Urinary bladder (tissue), 4 donors: ENCODE results near the gene CLBA1. TPM values are rescaled to one million over a fixed set of nuclear protein-coding genes. Genes with fewer than 3 reads are reported as not detected.

Experiments used
- DNase-seq: peaks from one replicate; pipeline ENCODE4 v3.0.0-alpha.2; 2015; ENCODE audit errors: extremely low spot score
- H3K27ac ChIP-seq: one replicate; pipeline ENCODE4 v1.5.1; 2013; ENCODE audit warnings: low read depth, mild to moderate bottlenecking, moderate library complexity
- H3K36me3 ChIP-seq: one replicate; pipeline ENCODE4 v1.6.1; 2013; ENCODE audit warnings: mild to moderate bottlenecking, moderate library complexity; ENCODE audit not compliant: insufficient read depth
- H3K4me1 ChIP-seq: one replicate; pipeline ENCODE4 v1.6.1; 2013; ENCODE audit warnings: mild to moderate bottlenecking, moderate library complexity; ENCODE audit not compliant: insufficient read depth
- H3K4me3 ChIP-seq: one replicate; pipeline ENCODE4 v1.5.1; 2013; ENCODE audit warnings: low read depth, low read length
- WGBS: extraction: QIAGEN DNeasy Blood & Tissue Kit; methylation state at CpG from one replicate; pipeline ENCODE4 v1.1.7; 2013; 5-methylcytosine and 5-hydroxymethylcytosine counted together
- polyA plus RNA-seq: library from polyadenylated mRNA; stranded (reverse); fragments of 200-250 nt; gene quantifications from one replicate; pipeline ENCODE4 v1.2.3, GENCODE V29; 2013
- total RNA-seq: library from RNA; depleted of rRNA; stranded (reverse); fragments of >200 nt; gene quantifications from one replicate; pipeline ENCODE4 v1.2.3, GENCODE V29; 2014
- donor health status: healthy with polysubstance abuse.
- donor health status: healthy.

Gene CLBA1
- total and polyA plus RNA-seq, 2 donors = 4.7 to 10.1 TPM

- Histone ChIP-seq H3K4me3 (no peak overlapping the region), H3K36me3 (no peaks in the 10 kb centered on the region), H3K4me1 (peaks cover 3% of the 10 kb centered on the region), H3K27ac (no peak overlapping the region)
- 31% methylated on average over 21 of the region's 21 CpGs for WGBS
- DNase-seq = no peak
Observed at GRCh38 chr14:104968541-104969401, 16.8 kb upstream of the CLBA1 start.

GRCh38 chr14:104969741-104970230 lies 15.8 kb upstream of the CLBA1 start:
- H3K4me1 ChIP-seq = peaks cover 3% of the 10 kb centered on the region
- WGBS = 84% methylated on average over 10 of the region's 10 CpGs
- H3K27ac ChIP-seq = peak overlapping the region; percentile 64
- H3K4me3 ChIP-seq = peak overlapping the region; percentile 3
- no peaks in the 10 kb centered on the region for H3K36me3 ChIP-seq
- no peak for DNase-seq

- WGBS = 55% methylated on average over 19 of the region's 19 CpGs
- no peaks in the 10 kb centered on the region for H3K36me3 ChIP-seq
- H3K4me1 ChIP-seq = peaks cover 3% of the 10 kb centered on the region
- H3K27ac ChIP-seq = peak overlapping the region; percentile 64
- H3K4me3 ChIP-seq = peak overlapping the region; percentile 3
- no peak for DNase-seq
Observed at GRCh38 chr14:104970231-104971068, 15.1 kb upstream of the CLBA1 start.

- whole genome bisulfite sequencing = 93% methylated on average over 12 of the region's 12 CpGs
- Histone ChIP-seq H3K4me1 (peaks cover 3% of the 10 kb centered on the region), H3K4me3 (no peak overlapping the region), H3K36me3 (no peaks in the 10 kb centered on the region), H3K27ac (peak overlapping the region; percentile 46)
- no peak for DNase-seq
Observed at GRCh38 chr14:104971447-104972240, 13.9 kb upstream of the CLBA1 start.

GRCh38 chr14:104972301-104973134 lies 13.1 kb upstream of the CLBA1 start:
- WGBS = 49% methylated on average over 28 of the region's 28 CpGs
- H3K4me3 ChIP-seq = no peak overlapping the region

GRCh38 chr14:104973135-104973384 lies 12.5 kb upstream of the CLBA1 start:
- WGBS = 20% methylated on average over 12 of the region's 12 CpGs
- H3K4me3 ChIP-seq = no peak overlapping the region

More at GRCh38 chr14:104972301-104973134, 13.1 kb upstream of the CLBA1 start:
- no peaks in the 10 kb centered on the region for H3K36me3 ChIP-seq
- H3K27ac ChIP-seq = peak overlapping the region; percentile 87
- no peaks in the 10 kb centered on the region for H3K4me1 ChIP-seq
- no peak for DNase-seq

GRCh38 chr14:104973385-104974145 lies 12.0 kb upstream of the CLBA1 start:
- H3K4me3 ChIP-seq = no peak overlapping the region

More at GRCh38 chr14:104973135-104973384, 12.5 kb upstream of the CLBA1 start:
- H3K27ac ChIP-seq = peak overlapping the region; percentile 87
- no peaks in the 10 kb centered on the region for H3K4me1 ChIP-seq
- no peak for DNase-seq
- no peaks in the 10 kb centered on the region for H3K36me3 ChIP-seq

GRCh38 chr14:104974146-104974541 lies 11.4 kb upstream of the CLBA1 start:
- H3K27ac ChIP-seq = no peak overlapping the region
- H3K4me3 ChIP-seq = no peak overlapping the region
- no peaks in the 10 kb centered on the region for H3K4me1 ChIP-seq

More at GRCh38 chr14:104973385-104974145, 12.0 kb upstream of the CLBA1 start:
- 12% methylated on average over 23 of the region's 23 CpGs for WGBS
- DNase-seq = no peak
- no peaks in the 10 kb centered on the region for H3K4me1 ChIP-seq
- peak overlapping the region; percentile 75 for H3K27ac ChIP-seq
- no peaks in the 10 kb centered on the region for H3K36me3 ChIP-seq

GRCh38 chr14:104974665-104975390 lies 10.8 kb upstream of the CLBA1 start:
- DNase-seq = no peak
- WGBS = 96% methylated on average over 14 of the region's 14 CpGs
- Histone ChIP-seq H3K4me1 (no peaks in the 10 kb centered on the region), H3K4me3 (no peak overlapping the region), H3K27ac (no peak overlapping the region), H3K36me3 (no peaks in the 10 kb centered on the region)

More at GRCh38 chr14:104974146-104974541, 11.4 kb upstream of the CLBA1 start:
- DNase-seq = no peak
- WGBS = 37% methylated on average over 13 of the region's 13 CpGs
- no peaks in the 10 kb centered on the region for H3K36me3 ChIP-seq

GRCh38 chr14:104975481-104976197 lies 9.9 kb upstream of the CLBA1 start:
- Histone ChIP-seq H3K4me1 (no peaks in the 10 kb centered on the region), H3K4me3 (no peak overlapping the region), H3K36me3 (no peaks in the 10 kb centered on the region), H3K27ac (no peak overlapping the region)
- DNase-seq = no peak
- WGBS = 65% methylated on average over 21 of the region's 21 CpGs
